NCI-H460 (cell line): ENCODE data around the gene TMEM86B. TPM values are rescaled to one million over a fixed set of nuclear protein-coding genes. Genes with fewer than 3 reads are reported as not detected.

Experiments used
- DNase-seq: peaks from one replicate; pipeline ENCODE4 v3.0.0-alpha.2; 2016; ENCODE audit warnings: low read depth; ENCODE audit errors: extremely low read depth
- total RNA-seq: library from RNA; depleted of rRNA; stranded (reverse); fragments of >200 nt; shearing (Covaris generic); gene quantifications from 2 replicates; pipeline ENCODE4 v1.2.3, GENCODE V29; 2014

The TMEM86B gene
- total RNA-seq, 1 experiment from 2014 or later: 2.3 TPM

GRCh38 chr19:55258476-55258827, 29.9 kb upstream of the TMEM86B start:
- no peak for DNase-seq

- no peak for DNase-seq
These were observed 29.2 kb upstream of the TMEM86B start for GRCh38 chr19:55257461-55258420.

- no peak for DNase-seq
These were observed 28.2 kb upstream of the TMEM86B start for GRCh38 chr19:55256562-55257460.

GRCh38 chr19:55255618-55256423, 27.3 kb upstream of the TMEM86B start:
- DNase-seq: no peak

GRCh38 chr19:55254625-55254977, 26.0 kb upstream of the TMEM86B start:
- no peak for DNase-seq

GRCh38 chr19:55253842-55254624, 25.5 kb upstream of the TMEM86B start:
- no peak for DNase-seq

GRCh38 chr19:55252760-55253663, 24.4 kb upstream of the TMEM86B start:
- no peak for DNase-seq

GRCh38 chr19:55251341-55252081, 22.9 kb upstream of the TMEM86B start:
- DNase-seq: no peak

- DNase-seq: no peak
These were observed 21.9 kb upstream of the TMEM86B start for GRCh38 chr19:55250262-55251036.

- DNase-seq: no peak
These were observed 21.3 kb upstream of the TMEM86B start for GRCh38 chr19:55249841-55250240.

GRCh38 chr19:55248704-55249103, 20.1 kb upstream of the TMEM86B start:
- DNase-seq: no peak

GRCh38 chr19:55248166-55248675, 19.7 kb upstream of the TMEM86B start:
- DNase-seq: no peak

- DNase-seq: no peak
These were observed 19.1 kb upstream of the TMEM86B start for GRCh38 chr19:55247621-55248099.

- DNase-seq: no peak
These were observed 18.2 kb upstream of the TMEM86B start for GRCh38 chr19:55246462-55247451.

- DNase-seq: no peak
These were observed 16.8 kb upstream of the TMEM86B start for GRCh38 chr19:55245236-55245904.
